ENCODE measurements around the gene IGFN1.
"Not testable (repeated sequence)": the region's sequence is repeated elsewhere in the genome, so short reads cannot be mapped to it uniquely, and the experiment has no call there.

The IGFN1 gene

DNA sequence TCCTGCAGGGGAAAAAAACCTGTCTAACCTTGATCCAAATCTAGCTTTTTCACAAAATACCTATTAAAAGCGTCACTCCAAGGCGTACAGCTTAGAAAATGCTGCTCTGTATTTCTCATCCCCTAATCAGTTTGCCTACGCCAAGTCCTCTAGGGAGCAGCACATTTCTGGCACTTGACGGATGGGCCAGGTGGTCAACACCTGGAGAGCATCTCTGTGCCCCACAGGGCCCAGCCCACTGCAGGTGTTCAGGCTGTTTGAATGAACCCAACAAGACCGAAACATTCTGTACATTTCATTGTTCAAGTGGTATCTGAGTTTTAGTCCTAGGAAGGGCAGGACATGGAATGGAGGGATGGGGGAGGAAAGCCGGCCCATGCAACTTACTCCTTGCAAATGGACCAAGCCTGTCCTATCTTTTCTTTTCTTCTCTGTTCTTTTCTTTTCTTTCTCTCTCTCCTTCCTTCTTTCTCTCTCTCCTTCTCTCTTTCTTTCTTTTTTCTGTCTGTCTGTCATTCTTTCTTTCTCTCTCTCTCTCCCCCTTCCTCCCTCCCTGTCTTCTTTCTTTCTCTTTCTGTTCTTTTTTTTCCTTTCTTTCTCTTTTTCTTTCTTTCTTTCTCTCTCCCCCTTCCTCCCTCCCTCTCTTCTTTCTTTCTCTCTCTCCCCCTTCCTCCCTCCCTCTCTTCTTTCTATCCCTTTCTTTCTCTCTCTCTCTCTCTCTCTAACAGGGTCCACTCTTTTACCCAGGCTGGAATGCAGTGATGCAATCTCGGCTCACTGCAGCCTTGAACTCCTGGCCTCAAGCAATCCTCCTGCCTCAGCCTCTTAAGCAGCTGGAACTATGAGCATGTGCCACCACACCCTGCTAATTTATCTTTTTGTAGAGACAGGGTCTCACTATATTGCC, 29.1 kb downstream of the IGFN1 start:
- no peak for DNase-seq

DNA sequence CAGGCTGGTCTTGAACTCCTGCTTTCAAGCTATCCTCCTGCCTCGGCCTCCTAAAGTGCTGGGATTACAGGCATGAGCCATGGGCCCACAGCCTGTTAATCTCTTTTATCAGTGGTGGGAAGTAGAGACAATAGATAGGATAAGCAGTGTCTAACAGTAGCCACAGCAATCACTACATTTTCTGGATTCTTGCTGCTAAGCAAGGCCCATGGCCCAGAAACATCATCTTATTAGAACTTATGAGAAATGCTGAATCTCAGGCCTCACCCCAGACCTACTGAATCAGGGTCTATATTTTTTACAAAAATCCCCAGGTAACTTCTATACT, 29.7 kb downstream of the IGFN1 start:
- DNase-seq = no peak

DNA sequence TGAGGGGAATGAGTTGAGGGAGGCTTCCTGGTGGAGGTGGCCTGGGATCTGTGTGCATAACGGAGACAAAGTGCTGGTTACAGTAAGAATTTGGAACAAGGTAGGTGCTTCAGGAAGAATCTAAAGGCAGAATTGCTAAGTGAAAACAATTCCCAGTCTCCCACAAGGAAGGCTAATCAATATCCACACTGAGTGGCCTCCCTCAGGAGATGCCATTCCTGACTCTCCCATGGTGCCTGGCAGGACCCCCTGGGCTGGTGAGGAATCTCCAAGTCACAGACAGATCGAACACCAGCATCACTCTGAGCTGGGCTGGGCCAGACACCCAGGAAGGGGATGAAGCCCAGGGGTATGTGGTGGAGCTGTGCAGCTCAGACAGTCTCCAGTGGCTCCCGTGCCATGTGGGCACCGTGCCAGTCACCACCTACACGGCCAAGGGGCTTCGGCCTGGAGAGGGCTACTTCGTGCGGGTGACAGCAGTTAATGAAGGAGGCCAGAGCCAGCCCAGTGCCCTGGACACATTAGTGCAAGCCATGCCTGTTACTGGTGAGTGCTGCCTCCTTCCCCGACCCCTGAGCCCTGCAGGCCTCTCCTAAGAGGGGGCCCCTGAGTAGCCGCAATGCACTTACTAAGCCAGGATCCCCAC, 30.7 kb downstream of the IGFN1 start:
- DNase-seq = peak in 1 of 2 donors; percentile 14

DNA sequence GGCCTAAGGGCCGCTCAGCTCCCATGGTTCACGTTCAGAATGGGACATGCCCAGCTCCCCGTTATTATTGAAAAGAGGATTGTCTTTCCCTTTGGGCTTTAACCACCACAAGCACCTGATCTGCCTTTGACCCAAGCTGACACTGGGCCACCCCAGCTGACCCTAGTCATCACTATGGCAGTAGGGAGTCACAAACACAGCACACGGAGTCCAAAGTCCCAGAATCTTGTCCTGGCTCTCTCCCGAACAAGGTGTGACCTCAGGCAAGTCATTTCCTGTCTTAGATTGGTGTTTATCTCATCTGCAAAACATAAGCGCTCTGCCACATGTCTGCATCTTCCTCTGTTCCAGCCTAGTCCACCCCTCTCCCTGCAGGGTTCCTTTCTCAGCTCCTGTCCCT, 31.5 kb downstream of the IGFN1 start:
- no peak for DNase-seq

DNA sequence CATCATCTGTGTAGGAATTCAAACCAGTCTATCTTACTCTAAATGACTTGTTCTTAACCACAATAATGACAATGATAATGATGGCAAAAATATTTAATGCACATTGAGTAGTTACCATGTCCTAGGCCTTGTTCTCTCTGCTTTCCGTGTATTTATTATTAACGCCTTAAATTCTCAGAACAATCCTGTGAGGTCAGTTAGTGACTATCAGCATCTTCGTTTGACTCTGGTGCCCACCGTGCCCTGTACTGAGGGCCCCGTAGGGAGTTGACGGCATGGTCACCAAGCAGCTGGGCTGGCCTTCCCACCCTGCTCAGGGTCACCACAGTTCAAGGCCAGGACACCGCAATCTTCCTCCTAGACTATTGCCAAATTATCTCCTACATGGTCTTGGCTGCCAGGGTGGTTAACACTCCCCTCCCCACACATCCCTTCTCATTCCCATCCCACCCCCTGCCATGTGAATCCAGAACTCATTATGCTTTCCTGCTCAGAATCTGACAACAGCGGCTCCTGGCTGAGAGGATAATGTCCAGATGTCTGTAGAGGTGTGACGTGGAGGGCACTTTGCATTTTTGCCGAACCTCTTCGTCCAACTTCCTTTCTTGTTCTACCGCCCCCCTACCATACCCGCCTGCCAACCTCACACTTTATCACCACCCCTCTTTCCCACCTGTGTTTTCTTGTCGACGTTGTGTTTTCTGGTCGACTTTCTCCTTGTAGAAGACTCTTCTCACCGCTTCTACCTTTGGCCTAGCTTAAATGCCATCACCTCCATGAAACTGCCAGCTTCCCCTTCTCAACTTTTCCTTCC, 33.4 kb downstream of the IGFN1 start:
- peak in 1 of 2 donors; percentile 9 for DNase-seq

DNA sequence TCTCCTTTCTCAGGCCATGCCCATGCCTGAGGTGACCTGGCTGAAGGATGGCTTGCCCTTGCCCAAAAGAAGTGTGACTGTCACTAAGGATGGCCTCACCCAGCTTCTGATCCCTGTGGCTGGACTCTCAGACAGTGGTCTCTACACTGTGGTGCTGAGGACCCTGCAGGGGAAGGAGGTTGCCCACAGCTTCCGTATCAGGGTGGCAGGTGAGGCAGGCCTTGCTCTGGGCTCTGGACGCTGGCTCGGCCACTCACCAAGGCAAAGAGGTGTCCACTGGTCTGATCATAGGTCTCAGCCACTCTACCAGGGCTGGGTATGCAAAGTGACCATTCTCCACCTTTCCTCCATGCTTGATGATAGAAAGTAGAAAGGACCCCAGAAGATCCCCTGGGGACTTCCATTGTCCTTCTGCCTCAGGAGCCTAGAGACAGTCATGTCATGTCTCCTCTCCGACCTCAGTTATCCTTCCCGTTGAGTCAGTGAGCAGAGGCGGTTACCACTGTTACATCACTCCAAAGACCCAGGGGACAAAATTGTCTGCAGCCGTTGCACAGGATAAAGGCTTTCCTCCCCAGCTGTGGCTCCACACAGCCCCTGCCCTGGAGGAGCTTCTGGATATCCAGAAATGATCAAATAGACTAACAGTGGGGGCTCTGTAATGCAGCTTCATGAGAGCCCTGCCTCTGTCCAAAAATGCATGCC, 34.2 kb downstream of the IGFN1 start:
- DNase-seq = no peak

DNA sequence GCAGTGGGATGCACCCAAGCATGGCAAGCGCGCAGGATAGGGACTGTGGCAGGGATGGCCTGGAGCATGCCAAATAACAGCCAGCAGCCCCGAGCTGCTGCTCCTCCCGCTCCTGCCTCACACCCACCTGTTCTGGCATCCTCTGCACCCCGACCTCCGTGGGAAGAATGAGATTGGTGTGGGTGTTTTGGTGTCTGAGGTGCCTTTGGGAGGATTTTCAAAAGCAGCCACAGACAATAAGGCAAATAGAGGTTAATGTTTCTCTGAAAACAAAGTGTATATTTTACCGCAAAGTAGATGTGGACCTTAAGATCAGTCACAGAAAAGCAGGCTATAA, 35.5 kb downstream of the IGFN1 start:
- no peak for DNase-seq

DNA sequence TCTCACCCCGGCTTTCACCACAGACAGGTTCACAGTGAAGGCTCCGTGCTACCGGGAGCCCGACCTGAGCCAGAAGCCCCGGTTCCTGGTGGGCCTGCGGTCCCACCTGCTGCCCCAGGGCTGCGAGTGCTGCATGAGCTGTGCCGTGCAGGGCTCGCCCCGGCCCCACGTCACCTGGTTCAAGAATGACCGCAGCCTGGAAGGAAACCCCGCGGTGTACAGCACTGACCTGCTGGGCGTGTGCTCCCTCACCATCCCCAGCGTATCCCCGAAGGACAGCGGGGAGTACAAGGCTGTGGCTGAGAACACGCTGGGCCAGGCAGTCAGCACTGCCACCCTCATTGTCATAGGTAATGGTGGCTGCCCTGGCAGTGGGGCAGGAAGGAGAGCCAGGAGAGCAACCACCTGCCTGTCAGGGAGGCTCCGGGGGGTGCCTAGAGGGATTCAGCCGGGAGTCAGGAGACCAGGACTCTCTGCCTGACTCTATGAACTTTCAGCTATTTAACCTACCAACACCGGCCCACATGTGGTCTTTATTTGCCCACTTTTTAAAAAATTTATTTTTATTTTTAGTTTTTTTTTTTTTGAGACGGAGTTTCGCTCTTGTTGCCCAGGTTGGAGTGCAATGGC, 36.4 kb downstream of the IGFN1 start:
- DNase-seq = no peak

DNA sequence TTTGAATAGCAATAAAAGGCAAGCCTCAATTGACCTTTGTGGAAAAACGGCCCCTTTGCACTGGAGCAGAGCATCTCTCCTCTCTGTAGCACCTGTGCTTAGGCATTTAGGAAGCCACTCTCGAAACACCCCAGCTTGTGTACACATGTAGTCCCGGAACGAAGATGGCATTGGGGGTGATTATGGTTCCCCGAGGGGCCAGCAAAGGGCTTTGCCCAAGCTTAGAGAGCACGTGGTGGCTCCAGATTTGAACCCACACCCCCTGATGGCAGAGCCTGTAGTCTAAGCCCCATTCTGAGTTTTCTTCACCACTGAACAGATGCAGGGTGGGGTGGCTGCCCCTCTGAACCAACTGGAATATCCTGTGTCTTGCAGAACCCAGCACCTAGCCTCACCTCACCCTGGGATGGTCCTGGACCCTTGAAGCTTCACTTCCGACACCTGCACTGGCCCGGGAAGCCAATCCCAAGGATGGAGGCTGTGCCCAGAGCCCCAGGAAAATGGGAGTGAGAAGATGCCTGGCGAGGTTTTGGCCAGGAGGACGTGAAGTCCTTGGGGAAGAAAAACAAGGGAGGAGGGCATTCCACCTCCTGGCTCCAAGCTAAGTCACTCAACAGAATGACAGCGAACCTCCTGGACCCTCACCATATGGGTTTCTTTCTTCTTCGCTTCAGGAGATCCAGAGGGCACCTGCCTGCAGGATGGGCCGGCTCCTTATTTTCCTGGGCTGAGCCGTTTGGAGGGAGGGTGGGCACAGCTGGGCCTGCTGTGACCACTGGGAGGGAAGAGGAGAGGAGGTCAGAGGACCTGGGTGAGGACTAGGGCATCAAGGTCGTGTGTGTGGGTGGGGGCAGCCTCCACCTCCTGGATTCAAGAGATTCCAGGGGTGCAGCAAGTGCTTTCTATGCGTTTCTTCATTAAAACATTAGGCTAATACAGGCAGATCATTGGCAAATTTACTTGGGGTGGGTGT, 37.7 kb downstream of the IGFN1 start:
- DNase-seq = no peak

DNA sequence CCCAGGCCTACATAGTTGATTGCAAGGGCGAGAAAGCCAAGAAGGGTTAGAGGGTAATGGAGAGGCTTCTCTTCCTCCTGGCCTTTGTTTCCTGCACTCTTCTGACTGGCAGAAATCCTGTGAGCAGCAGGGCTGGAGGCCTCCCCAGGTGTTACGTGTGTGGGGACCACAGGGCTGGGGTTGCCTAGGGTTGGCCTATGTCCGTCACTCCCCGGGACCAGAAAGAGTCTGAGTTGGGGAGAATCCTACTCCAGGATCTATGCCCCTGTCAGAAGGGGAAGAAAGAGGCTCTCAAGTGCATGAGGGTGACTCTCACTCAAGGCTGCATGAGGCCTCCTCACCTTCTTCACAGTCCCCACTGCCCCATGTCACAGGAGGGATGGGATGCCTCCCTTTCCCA, 38.5 kb downstream of the IGFN1 start:
- no peak for DNase-seq

DNA sequence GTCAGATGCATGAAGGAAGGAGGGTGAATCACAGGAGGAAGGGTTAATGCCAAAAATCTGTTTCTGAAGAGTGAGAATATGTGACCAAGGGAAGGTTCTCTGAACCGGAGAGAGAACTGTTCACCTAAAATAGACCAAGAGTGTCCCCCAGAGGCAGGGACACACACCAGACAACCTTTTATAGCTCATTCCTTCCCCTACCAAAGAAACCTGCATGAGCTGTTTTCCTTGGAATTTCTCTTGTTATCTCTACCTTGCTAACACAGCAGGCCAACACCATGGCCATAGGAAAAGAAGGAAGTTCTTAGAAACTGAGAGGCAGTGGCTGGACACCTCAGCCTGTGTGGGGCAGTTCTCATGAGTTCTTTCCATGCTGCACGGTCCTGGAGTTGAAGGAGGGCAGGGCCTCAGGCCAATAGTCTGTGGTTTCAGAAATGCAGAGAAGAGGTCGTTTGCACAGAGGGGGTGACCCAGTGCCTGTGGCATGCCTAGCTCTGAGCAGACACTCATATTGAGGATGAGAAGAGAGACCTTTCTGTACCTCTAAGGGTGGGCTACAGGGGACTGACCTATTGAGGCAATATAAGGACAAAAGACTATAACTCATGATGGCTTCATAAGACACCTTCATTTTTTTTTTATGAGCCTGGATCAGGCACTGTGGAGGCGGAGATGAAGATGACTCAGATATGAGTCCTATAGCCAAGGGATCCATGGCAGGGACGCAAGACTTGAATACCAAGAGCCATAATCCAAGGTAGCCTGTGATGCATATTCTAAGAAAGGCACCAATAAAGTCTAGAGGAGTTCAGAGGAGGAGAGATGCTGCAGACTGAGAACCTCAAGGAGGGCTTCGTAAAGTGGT, 39.4 kb downstream of the IGFN1 start:
- DNase-seq = no peak

DNA sequence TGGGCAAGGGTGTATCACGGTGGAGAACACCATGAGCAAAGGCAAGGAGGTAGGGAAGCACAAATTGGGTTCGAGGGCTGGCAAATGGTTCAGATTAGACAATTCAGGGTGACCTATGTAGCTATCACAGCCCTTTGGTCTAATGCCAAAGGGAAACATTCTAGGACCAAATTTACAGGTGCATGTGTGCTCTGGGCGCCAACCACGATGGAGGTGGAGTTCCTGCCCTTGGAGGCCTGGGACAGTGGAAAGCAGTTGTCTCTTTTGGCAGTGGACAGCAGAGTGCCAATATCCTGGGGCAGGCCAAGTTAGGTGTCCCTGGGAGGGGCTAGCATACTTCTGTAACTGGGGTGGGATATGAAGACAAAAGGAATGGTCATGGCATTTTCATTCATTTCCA, 40.1 kb downstream of the IGFN1 start:
- no peak for DNase-seq

DNA sequence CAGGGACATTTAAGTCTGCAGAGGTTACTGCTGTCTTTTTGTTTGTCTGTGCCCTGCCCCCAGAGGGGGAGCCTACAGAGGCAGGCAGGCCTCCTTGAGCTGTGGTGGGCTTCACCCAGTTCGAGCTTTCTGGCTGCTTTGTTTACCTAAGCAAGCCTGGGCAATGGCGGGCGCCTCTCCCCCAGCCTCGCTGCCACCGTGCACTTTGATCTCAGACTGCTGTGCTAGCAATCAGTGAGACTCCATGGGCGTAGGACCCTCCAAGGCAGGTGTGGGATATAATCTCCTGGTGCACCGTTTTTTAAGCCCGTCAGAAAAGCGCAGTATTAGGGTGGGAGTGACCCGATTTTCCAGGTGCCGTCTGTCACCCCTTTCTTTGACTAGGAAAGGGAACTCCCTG, 49.0 kb downstream of the IGFN1 start:
- not testable (repeated sequence) for DNase-seq

DNA sequence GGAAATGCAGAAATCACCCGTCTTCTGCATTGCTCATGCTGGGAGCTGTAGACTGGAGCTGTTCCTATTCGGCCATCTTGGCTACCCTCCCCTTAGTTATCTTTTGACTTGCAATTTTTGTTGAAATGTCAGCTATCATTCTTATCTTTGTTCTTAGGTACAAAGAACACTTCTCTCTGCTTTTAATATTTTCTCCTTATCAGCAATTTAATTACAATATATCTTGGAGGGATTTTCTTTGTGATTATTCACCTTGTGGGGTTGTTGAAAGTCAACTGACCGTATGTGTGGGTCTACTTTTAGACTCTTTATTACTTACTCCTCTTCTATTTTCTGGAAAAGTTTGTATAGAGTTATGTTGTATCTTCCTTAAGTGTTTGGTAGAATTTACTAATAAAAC, 49.5 kb downstream of the IGFN1 start:
- DNase-seq = no peak

DNA sequence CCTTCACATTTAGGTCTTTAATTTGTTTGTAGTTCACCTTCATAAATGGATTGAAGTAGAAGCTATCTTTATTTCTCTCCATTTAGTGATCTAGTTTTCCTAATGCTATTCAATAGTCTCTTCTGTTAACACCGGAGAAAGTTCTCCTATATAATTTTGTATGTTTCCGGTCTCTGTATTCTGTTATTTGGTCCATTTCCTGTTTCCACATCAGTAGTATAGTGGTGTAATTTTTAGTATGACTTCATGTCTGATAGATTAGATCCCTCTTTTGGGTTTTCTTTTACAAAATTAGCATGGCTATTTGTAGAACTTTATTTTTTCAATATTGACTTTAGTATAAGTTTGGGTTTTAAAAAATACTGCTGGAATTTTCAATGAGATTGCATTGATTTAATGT, 51.1 kb downstream of the IGFN1 start:
- no peak for DNase-seq

DNA sequence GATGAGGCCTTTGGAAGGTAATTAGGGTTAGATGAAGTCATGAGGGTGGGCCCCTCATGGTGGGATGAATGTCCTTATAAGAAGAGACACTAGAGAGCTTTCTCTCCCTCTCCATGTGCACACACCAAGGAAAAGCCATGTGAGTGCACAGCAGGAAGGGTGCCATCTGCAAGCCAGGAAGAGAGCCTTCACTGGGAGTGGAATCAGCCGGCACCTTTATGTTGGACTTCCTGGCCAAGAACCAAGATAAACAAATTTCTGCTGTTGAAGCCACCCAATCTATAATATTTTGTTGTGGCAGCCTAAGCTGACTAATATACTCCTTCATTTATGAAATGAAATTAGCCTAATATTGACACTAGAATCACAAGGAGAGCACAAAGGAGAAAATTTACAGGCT, 54.5 kb downstream of the IGFN1 start:
- DNase-seq = no peak

DNA sequence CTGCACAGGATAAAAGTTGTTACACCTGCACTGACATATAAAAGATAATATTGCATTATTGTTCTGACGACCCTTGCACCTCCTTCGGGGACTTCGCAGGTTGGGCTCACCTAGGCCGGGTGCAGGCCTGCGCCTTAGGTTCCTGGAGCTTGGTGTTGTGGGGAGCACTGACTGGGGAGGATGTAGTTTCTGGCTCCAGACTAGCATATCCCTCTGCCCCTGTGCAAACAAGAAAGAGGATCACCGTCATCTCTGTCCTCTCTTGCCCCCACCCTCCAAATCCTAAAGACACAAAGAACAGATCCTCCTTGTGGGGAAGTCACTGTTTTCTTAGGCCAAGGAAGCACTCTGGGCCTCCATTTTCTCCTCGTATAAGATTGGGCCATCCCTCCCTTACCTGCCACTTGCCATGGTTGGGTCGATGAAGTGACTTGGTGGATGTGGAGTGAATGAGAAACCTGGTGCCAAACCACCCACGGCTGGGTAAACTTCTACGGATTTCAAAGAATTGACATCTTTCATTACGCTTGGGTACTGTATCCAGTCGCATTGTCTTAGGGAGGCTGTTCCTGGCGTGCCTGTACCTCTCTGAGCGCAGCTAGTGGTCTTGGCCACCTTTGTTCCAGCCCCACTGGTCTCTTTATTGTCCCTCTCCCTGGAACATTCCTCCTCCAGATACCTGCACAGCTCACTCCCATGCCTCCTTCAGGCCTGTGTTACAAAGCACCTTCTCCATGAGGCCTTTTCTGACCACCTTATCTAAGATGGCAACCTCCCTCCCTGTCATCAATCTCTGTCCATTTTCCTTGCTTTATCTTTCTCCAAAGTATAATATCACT, 58.3 kb downstream of the IGFN1 start:
- no peak for DNase-seq

DNA sequence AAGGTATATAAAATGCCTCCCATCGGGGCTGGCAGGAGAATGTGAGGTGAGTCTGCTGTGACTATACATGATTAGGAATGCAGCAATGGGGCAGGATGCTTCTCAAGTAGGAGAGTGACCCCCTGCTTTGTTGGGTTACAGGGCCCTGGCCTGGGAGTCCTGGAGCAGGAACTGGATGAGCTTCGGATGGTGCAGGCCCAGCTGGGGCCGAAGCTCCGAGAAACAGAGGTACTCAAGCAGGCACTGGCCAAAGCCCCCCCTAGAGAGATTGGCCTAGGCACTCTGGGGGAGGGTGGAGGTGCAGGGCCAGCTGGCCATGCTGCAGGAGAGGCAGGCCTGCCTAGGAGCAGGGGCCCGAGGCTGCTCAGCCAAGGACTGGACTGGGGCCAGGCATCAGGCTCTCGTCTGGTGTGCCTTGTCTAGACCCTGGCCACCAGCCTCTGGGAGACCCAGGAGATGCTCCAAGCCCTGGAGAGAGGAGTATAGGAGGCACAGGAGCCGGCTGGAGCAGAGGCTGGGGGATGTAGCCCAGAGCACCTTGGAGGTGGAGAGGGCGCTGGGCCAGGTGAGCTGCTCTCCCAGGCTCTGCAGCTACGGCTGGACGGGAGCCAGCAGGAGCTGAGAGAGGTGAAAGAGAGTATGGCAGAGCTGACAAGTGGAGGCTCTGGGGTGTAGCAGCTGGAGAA, 59.8 kb downstream of the IGFN1 start:
- no peak for DNase-seq

DNA sequence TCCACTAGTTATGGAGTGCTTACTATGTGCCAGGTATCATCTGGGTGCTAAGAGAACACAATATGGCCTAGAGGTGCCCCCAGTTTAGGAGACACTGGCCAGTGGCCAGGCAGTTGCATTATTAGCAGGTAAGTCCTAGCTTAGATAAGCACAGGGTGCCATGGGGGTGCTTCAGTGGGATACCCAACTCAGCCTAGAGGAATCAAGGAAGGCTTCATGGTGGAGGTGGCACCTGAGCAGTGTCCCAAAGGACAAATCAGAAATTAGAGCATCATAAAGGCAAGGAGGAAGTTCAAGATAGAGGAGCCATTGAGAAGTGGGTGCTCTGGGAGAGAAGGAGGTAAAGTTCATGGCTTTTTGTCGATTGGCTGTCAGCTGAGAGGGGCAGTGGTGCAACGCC, 60.8 kb downstream of the IGFN1 start:
- no peak for DNase-seq

Measured in stimulated activated CD4-positive, alpha-beta T cell treated with anti-CD3 and anti-CD28 coated beads, Interleukin-2, amount 100 ng/mL, for 24 hours (primary cell).